SKM-1 (cell line): ENCODE measurements around the gene HOXC5.
"Not testable (repeated sequence)": the region's sequence is repeated elsewhere in the genome, so short reads cannot be mapped to it uniquely, and the experiment has no call there.

Experiments used
- DNase-seq: peaks from one replicate; lab custom pipeline; 2025; ENCODE audit not compliant: unreplicated experiment; lab: John Stamatoyannopoulos, UW

HOXC5 gene

DNA sequence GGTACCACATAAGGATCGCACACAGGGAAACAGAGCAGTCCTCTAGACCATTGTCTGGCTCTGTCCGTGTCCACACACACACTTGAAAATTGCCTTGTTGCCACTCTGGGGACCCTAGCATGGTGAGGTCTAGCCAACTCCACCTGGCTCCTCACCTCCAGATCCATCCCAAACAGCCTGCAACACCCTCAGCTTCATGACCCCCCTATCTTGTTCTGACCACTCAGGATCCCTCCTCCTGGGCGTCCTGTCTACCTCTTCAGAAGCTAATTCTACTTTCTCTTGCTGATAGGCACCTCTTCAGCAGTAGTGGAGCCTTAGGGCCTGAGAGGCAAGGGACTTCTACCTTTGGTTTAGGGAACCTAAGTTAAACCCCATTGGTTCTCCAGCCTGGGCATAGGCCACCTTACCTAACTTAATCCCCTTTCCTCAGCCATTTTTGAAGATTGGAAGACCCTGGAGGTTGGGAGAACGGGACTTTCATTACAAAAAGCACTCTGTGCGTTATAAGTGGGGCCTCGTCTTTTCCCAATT is 697 bp upstream of the HOXC5 start:
- no peak for DNase-seq

DNA sequence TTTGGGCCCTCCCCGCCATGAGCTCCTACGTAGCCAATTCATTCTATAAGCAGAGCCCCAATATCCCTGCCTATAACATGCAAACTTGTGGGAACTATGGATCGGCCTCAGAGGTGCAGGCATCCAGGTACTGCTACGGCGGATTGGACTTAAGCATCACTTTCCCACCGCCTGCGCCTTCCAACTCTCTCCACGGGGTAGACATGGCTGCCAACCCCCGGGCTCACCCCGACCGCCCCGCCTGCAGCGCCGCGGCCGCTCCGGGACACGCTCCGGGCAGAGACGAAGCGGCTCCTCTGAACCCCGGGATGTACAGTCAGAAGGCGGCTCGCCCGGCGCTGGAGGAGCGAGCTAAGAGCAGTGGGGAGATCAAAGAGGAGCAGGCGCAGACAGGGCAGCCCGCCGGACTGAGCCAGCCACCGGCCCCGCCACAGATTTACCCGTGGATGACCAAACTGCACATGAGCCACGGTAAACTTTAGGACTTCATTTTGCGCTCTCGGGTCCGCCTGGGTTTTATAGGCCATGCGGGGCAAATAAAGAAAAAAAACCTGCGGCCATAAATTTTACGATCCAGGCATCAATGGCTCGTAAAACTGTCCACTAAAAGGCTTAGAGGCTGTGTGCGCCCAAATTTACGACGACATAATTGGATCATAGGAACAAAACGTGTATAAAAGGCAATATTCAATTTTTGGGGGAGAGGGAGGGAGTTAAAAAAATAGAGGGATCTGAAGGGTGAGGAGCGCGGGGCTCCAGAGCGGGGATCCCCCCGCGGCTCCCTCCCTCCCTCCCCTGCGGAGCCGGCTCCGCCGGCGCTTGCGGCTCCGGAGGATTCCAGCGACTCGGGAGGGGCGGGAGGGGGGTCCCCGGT is 493 bp downstream of the HOXC5 start:
- no peak for DNase-seq

DNA sequence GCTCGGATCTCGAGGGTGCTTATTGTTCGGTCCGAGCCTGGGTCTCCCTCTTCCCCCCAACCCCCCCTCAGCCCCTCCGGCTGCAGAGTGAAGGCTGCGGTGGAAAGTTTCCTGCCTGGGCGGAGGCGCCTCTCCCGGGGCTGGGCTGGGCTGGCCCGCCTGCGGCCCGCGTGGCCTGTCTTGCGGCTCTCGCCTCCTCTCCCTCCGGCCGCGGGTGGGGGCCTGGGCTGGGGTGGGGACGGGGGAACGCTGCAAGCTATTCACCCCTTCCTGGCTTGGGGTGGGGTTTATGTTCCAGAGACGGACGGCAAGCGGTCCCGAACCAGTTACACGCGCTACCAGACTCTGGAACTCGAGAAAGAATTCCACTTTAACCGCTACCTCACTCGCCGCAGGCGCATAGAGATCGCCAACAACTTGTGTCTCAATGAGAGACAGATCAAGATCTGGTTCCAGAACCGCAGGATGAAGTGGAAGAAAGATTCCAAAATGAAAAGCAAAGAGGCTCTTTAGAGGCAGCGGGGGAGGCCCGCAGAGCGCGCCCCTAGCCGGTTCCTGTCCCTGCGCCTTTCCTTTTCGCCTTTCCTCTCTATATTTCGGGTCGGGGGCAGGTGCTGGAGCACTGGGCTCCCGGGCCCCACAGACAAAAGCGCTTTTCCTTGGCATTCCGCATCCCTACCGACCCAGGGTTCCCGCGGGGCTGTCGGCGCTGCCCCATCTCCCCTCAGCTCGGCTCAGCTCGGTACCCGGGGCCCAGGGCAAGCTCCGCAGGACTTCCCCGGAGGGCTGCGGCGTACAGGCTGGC is 1.3 kb downstream of the HOXC5 start:
- no peak for DNase-seq

DNA sequence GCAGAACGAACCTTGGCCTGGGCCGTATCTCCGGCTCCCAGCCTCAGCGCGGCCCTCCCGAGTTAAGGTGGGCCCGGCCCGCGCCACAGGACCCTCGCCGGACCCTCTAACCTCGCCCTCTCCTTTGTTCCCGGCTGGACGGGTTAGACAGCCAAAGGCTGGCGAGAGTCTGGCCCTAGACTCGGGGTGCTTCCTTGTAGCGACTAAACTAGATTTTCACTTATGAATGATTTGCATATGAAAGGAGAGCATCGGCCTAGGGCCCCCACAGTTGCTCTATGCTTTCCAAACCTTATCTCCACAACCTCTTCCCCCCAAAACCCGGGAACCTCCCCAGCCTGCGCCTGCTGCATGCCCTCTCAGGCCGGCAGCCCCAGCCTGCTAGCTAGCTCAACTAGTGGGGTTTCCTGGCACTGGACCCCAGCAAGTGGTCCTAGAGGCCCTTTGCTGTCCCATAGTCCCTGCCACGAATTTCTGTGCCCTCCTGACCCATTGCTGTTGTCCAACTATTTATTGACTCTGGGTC is 2.0 kb downstream of the HOXC5 start:
- DNase-seq, result no peak

DNA sequence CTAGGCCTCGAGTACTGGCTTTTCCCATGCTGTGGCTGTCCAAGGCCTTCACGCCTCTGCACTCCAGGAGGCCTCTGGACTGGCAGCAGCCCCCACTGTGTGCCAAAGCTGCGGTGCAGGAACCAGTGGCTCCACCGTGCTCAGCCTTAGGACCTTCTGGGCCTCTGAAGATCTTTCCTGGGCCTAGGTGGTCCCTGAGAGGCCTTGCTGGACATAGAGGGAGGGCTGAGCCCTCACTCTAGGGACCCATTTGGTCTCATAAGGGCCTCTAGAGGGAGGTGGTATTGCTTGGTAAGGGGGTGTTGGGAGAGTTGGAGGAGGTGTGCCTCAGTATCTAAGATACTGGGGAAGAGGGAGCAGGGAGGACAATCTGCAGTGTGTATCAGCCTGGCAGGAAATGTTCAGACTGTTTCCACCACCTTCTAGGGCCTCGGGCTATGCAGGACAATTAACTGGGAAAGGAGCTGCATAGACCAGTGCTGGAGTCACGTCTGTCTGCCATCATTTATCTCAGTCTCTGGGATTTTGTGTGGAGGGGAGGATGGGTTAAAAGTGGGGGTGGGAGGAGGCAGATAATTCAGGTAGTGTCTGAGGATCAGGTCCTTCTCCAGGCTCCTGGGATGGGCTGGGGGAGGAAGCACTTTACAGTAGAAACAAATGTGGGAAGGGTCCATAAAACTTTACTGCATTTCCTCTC is 2.9 kb downstream of the HOXC5 start:
- no peak for DNase-seq

DNA sequence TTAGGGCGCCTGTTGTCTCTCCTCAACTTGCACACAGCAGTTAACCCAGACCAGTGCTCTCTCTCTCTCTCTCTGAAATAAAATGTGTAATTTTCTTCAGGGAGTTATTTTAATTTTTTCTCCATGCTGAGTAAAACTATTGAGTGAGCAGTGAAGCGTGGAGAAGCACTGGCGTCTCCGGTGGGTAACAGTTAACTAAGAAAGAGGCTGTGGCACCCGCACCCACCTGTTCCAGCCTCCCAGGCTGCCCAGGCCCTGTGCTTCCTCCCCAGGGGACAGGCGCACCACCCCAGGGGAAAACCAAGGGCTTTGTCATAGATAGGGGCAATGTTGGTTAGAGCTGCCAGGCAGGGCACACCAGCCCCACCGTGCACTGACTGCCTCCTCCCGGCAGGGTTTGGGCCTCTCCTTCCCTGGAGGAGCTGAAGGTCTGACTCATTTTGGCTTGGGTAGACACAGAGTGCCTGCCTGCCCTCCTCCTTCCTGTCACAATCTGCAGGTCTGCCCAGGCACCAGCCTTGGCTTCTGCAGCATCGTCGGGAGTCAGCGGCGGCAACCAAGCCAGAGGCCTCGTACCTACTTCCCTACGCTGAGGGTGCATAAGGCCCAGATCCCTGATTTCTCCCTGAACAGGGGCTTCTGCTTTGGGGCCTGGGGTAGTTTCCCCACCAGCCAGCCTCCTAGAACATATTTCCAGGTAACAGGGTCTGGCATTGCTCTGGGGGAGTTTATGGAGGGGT is 3.9 kb downstream of the HOXC5 start:
- DNase-seq, result no peak

DNA sequence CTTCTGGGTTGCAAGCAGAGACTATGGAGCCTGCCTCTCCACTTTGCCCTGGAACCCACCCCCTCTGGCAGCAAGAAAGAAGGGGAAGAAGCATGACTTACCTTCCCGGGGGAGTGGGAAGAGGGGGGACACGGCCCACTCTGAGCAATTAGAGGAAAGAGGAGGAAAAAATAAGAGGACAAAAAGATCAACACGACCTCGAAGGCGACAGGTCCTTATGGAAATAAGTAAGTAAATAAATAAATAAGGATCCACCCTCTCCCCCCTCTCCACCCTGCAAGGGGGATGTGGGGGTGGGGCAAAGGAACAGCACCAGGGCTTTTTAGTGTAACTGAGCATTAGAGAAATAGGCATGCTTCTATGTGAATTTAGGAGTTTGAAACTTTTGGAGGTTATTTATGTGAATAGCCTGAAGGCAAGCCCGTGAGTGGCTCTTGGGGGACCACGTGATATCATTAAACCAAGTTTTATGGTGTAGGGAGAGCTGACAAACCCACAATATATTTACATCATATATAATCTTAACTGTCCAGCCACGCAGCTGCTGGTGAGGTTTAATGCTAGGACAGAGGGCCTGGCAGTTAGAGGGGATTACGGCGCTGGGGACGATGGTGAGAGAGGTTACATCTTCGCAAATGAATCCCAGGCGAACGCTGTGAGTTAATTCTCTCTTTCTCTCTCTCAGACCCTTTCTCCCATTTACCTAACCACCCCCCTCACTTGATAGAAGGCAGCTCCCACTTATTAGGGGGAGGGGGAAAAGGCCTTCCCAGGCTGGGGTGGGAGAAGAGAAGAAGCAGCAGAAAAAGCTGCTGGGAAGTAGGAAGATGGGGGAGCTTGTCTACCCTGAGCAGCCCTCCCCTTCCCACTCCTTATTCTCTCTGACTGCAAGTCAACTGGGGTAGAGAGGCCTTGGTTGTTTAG is 4.8 kb downstream of the HOXC5 start:
- no peak for DNase-seq

DNA sequence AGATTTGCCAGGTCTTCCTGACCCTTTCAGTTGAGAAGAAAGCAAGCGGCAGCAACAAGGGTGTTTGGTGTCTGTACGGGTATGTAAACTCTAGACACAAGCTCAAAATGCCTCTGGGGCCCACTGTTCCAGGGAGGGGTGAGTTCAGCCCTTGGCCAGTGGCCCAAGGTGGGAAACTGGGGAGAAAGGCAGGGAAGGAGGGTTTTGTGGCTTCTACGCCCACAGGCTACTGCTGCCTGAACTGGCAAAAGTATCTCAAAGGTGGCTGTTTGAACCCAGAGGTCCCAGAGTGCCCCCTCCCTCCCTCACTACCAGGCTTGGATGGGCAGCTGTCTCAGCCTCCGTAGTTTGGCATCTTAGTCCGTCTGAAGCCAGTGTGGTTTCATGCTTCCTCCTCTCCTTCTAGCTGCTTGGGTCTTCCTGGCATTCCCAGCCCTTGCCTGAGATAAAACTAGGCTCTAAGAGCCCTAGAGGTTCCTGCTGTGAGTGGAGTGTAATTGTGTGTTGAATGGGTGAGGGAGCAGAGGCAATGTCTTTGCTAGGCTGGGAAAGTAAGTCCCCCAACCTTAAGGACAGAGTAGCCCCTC is 5.5 kb downstream of the HOXC5 start:
- DNase-seq, result no peak

DNA sequence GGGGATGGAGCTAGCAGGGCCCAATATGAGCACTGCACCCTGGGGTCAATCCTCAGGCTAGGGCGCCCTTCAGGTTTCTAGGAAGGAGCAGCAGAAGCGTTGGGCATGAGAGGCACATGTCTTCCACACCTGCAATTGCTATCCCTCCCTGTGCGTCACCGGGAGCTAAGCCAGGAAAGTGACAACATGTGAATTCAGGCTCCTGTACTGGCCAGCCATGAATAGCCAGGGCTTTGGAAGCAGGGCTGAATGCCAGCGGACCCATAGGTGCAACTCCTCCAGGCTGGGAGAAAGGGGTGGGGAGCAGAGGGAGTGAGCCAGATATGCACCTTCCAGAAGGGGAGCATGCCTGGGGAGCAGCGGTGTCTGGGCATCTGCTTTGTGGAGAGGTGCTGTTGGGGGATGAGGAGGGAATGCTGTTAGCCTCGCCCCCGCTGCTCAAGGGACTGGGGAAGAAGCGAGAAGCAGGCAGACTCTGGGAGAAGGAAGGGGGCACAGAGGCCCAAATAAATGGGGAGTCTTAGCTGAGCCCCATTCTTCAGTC is 6.1 kb downstream of the HOXC5 start:
- no peak for DNase-seq

DNA sequence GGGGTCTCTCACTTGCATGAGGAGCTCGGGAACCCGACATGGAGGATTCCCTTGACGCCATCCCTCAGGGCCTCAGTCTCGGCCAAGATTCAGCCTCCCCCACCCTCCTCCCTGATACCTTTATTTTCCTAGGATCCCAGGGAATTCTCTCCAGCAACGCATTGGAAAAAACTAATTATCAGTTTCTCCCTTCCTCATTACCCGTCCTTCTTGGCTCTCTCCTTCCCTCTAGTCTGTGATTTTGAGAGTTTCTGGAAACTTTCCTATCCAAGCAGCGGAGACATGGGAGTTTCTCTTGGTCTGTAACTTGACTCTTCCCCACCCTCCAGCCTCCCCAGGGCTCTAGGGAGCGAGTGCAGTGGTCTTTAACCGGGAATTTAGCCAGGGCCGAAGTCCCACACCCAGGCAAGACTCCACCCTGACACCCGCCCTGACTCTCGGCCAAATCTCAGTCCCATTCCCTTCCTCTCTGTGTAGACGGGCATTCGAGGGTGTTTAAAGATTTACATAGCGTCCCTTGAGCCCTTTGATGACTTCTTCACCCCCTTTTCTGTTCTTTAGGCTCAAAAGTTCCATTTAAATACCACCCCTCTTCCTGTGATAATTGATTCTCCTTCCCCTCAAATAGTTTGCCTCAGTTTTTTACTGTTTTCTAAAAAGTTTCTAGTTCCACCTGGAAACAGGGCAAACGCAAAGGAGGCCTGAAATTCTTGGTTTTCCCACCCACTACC is 6.7 kb downstream of the HOXC5 start:
- no peak for DNase-seq

DNA sequence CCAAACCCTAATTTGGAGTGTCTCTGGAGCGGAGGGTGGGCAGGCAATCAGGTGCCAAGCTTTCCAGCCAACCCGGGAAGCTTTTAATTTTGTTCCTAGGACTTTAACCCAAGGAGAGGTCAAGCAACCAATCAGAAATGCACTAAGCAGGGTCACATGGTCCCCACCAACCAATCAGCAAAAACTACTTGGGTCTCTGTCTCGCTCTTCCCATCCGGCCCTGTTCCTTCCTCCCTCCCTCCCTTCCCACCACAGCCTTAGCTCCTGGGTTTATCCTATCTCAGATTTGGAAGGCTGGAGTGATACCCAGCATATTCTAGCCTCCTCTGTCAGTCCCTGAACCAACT is 7.3 kb downstream of the HOXC5 start:
- DNase-seq, result no peak

DNA sequence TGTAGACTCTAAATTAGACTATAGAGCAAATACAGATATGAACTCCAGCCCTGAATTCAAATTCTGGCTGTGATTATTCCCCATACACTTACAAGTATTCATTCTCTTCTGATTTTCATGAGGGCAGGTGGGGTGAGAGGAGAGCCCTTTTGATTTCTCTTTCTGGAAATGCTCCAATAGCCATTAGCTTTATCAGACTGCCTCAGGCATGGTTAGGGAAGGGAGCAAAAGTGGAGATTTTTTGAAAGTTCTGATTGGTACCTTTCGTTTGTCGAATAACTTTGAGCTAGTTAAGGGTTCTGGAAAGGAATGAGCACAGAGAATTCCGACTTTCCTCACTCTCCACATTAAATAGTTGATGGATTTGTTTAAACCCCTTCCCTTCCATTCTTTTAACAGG is 7.8 kb downstream of the HOXC5 start:
- no peak for DNase-seq

DNA sequence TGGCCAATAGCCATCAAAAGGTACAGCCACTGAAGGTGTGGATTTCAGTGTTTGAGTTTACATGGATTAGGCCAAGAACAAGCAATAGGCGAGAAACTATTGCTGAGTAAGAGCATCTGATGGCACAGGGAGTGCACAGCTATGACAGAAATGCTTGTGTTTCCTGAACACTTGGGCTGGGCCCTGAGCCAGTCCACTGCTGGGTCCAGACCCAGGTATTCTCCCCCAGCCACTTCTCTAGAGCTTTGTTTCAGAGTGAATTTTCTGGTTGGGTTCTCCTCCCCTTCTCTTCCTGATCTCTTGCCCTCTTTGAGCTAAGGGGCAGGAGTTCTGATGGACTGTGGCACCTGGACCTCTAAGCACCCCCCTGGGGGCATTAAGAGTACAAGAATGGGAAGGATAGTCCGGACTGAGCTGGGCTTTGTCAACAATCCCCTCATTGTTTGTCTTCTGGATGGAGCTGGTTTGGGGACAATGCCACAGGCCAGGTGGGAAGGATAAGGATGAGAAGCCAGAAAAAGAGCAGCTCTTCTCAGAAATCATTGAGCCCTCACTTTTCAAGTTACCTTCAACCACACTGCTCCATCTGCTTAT is 8.3 kb downstream of the HOXC5 start:
- no peak for DNase-seq

DNA sequence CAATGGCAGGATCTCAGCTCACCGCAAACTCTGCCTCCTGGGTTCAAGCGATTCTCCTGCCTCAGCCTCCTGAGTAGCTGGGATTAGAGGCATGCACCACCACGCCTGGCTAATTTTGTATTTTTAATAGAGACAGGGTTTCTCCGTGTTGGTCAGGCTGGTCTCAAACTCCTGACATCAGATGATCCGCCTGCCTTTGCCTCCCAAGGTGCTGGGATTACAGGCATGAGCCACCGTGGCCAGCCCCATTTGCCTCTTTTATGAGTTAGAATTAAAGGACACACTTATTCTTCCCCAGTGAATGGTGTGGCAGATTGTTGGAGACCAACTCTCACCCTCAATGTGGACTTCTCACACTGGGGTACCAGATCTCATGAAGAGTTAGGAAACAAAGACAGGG is 9.2 kb downstream of the HOXC5 start:
- not testable (repeated sequence) for DNase-seq

DNA sequence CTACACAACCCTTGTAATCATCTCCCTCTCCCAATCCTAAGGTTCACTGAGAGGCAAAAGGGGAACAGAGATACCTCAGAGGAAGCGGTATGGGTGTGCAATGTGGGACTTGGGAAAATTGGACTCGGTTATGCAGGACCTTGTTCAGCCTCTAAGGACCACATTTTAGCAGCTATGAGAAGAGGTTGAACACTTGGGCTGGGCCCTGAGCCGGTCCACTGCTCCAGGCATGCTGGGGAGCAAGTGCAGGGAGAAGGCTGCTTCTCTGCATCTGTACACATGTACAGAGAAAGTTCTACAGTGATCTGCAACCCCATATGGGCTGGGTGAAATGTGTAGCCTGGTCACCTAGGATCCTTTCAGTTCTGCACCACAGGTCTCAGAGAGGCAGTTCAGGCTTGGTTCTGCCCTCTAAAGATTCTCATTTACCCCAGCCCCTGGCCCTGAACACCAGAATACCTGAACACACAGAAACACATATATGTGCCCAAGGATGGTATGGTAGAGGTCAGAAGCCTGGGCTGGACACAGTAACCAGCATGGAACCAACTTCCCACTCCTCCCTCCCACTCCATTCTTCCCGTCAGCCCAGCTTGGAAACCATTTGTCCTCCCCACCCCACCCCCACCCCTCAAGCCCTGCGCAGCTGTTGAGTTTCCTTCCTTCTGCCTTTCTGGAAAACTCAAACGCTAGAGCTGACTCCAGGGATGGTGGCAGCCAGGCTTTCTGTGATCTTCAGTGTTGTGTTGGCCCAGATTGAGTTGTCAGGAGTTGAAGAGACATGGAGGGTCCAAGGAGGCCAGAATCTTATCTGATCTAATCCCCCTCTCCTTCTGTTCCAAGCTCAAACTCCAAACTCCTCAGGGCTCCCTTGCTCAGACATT is 10.4 kb downstream of the HOXC5 start:
- DNase-seq, result no peak

DNA sequence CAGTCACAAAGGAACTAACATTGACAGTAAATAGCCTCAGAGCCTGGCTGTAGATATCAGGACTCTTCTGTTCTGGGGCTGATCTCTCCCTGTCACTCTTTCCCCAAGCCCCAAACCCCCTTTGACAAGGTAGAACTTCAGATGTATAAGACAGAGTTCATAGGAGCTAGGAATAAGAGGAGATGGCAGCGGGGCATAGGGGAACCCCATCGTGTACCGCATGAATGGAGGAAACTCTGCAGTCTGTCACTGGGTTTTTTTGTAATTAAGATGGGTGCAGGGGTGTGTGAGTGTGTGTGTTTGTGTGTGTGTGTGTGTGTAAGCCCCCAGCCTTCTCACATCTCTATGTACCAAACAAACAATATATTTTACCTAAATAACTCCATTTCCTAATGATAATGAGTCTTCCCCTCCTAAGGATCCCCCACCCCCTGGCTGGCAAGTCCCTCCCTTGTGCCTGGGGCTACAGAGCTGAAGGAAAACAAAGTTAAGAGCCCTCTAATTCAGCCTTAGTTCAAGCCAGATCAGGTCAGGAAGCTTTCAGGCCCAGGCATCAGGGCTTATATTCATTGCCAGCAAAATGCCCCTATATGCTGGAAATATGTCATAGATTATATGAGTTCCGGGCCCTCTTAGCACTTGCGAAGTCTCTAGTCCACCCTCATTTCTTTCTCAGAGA is 11.7 kb downstream of the HOXC5 start:
- DNase-seq, result no peak
